ENCODE data around the gene SPRY1.

The SPRY1 gene, protein sequence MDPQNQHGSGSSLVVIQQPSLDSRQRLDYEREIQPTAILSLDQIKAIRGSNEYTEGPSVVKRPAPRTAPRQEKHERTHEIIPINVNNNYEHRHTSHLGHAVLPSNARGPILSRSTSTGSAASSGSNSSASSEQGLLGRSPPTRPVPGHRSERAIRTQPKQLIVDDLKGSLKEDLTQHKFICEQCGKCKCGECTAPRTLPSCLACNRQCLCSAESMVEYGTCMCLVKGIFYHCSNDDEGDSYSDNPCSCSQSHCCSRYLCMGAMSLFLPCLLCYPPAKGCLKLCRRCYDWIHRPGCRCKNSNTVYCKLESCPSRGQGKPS

DNA sequence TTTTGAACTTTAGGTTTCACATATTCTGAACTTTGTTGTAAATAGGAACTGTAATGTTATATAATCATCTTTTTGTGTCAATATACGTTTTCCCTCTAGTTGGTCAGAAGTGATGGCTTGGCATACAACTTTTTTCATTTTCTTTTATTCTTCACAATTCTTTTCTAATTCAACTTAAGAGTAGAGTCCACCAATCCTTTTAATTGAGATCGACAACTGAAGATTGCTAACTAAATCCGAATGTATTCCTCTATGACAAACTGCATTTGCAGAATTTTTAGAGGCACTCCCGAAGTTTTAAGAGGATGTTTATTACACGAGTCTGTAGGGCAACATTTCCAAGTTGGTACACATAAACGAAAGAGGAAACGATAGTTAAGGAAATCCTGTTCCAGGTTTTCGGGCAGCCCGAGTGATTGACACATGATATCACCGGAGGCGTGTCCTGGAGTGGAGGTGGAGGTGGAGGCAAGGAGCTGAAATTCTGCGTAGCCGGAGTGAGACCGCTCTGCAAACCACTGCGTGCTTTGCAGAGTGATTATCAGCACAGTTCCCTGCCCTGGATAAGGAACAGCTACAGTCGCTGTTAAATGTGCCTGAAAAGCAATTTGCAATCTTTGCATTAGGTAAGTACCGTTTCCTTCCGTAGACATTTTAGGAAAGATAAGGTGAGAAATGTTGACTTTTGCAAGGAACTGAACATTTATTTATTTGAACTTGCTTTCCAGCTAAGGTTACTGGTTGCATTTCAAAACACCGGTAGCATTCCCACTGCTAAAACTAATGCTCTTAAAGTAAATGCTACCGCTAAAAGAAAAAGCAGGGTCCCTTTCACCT, at the start of gene SPRY1:
TSS of gene SPRY1 (plus strand) at position 489 of the 837 bp plus-strand sequence. CDS start 4,797 bp downstream, outside the sequence.
- Mint-ChIP-seq H3K27me3 (peaks cover 38% of the 10 kb centered on the region), H3K4me1 (peaks cover 28% of the 10 kb centered on the region)

DNA sequence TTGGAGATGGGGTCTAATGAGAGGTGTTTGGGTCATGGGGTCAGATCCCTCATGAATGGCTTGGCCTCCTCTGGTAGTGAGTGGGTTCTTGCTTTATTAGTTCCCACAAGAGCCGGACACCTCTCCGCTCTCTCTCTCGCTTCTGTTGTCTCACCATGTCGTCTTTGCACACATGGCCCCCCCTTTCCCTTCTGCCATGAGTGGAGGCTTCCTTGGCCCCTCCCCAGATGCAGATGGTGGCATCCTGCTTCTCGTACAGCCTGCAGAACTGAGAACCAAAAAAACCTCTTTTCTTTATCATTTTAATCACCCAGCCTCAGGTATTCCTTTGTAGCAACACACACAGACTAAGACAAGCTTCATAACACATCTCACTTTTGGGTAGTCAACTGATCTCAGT, 49.6 kb upstream of the SPRY1 start:
- Mint-ChIP-seq H3K27me3 (peaks cover 18% of the 10 kb centered on the region), H3K9me3 (no peaks in the 10 kb centered on the region), H3K27ac (ENCODE audit: low read depth) (no peak overlapping the region), H3K36me3 (ENCODE audit: insufficient read depth) (no peaks in the 10 kb centered on the region), H3K4me3 (no peak overlapping the region), H3K4me1 (no peaks in the 10 kb centered on the region)
- no peak for DNase-seq (ENCODE audit: low spot score in 2 of 2)
- no peak for ATAC-seq (replicated peaks; ENCODE audit: extremely low read depth, poor library complexity, severe bottlenecking)

More for the DNA sequence above, at the start of gene SPRY1:
- H3K27ac Mint-ChIP-seq (ENCODE audit: low read depth) = peak within 1 kb of the TSS; percentile 25
- peak within 1 kb of the TSS; percentile 73 for H3K4me3 Mint-ChIP-seq
- H3K36me3 Mint-ChIP-seq (ENCODE audit: insufficient read depth) = peaks cover 5% of the 10 kb centered on the region
- no peaks in the 10 kb centered on the region for H3K9me3 Mint-ChIP-seq
- DNase-seq (ENCODE audit: low spot score in 2 of 2) = peak; percentile 32 to 36
- peak; percentile 41 for ATAC-seq (replicated peaks; ENCODE audit: extremely low read depth, poor library complexity, severe bottlenecking)

DNA sequence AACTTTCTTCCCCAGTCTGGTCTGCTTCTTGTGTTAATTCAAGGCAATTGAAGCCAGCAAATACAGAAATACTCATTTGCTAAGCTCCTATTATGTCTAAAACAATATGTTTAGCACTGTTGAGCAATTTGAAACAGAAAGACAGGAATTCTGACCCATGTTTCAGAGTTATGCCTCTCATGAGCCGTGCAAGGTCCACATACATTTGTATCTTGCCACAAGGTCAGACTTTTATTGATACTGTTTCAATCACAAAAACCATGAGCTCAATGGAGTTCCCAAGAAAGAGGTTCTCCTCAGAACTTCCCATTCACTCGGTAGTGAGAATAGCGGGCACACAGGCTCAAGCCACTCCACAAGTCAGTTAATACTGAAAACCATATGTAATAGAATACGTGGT, 47.6 kb upstream of the SPRY1 start:
- no peak for DNase-seq (ENCODE audit: low spot score in 2 of 2)
- Mint-ChIP-seq H3K36me3 (ENCODE audit: insufficient read depth) (no peaks in the 10 kb centered on the region), H3K4me3 (no peak overlapping the region), H3K9me3 (no peaks in the 10 kb centered on the region), H3K27ac (ENCODE audit: low read depth) (no peak overlapping the region), H3K27me3 (peaks cover 18% of the 10 kb centered on the region), H3K4me1 (no peaks in the 10 kb centered on the region)
- ATAC-seq (replicated peaks; ENCODE audit: extremely low read depth, poor library complexity, severe bottlenecking) = no peak

DNA sequence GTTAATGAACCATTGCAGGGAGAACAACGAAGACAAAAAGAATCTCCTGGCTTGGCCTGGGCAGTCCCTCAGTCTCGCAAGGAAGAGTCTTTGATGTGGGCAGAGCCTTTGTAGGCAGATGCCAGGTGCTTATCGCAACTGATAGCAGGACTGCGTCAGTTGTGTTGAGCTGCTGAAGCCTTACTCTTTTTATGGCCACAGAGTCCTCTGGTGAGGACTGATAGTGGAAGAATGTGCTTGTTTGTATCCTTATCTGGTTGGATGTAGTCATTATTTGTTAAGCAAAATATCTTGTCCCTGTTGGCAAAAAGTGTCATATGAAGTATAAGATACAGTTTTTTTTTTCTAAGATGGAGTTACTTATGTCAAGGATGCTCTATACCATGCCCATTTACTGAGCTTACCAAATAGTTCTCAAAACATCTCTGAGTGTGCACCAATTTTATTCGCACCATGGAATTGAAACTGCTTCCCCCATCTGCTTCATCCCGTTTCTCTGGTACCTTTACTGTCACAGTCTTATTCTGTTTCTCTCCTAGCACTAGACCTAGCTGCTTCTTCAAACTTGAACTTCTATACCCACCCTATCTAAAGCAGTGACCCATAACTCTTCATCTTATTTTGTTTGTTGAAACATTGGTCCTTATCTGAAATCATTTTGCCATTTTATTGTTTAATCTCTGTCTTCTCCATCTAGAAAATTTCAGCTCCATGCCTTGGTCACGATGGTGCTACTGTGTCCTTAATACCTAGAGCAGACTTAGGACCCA, 47.0 kb upstream of the SPRY1 start:
- no peaks in the 10 kb centered on the region for H3K4me1 Mint-ChIP-seq

DNA sequence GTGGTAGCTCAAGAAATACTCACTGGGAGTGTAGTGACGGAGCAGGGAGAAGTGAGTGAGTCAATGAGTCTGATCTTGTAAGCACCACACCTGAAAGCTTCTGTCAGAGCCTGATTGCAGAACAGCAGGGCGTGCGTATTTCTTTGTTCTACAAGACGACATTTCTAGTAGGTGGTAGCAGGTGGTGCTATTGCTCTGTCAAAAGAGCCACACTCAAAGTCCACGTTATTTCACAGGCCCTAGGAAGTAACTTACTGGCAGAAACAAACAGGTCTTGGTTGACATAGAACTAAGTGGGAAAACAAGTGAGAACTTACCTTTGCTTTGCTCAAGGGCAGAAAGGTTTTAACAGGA, 46.4 kb upstream of the SPRY1 start:
- H3K4me1 Mint-ChIP-seq = no peaks in the 10 kb centered on the region
- DNase-seq (ENCODE audit: low spot score in 2 of 2) = no peak
- H3K36me3 Mint-ChIP-seq (ENCODE audit: insufficient read depth) = no peaks in the 10 kb centered on the region
- peaks cover 18% of the 10 kb centered on the region for H3K27me3 Mint-ChIP-seq
- no peaks in the 10 kb centered on the region for H3K9me3 Mint-ChIP-seq
- no peak for ATAC-seq (replicated peaks; ENCODE audit: extremely low read depth, poor library complexity, severe bottlenecking)
- no peak overlapping the region for H3K4me3 Mint-ChIP-seq
- no peak overlapping the region for H3K27ac Mint-ChIP-seq (ENCODE audit: low read depth)

More for the DNA sequence above, 47.0 kb upstream of the SPRY1 start:
- no peak overlapping the region for H3K27ac Mint-ChIP-seq (ENCODE audit: low read depth)
- H3K27me3 Mint-ChIP-seq = peaks cover 18% of the 10 kb centered on the region
- no peak for DNase-seq (ENCODE audit: low spot score in 2 of 2)
- no peaks in the 10 kb centered on the region for H3K9me3 Mint-ChIP-seq
- no peaks in the 10 kb centered on the region for H3K36me3 Mint-ChIP-seq (ENCODE audit: insufficient read depth)
- ATAC-seq (replicated peaks; ENCODE audit: extremely low read depth, poor library complexity, severe bottlenecking) = no peak
- H3K4me3 Mint-ChIP-seq = no peak overlapping the region

DNA sequence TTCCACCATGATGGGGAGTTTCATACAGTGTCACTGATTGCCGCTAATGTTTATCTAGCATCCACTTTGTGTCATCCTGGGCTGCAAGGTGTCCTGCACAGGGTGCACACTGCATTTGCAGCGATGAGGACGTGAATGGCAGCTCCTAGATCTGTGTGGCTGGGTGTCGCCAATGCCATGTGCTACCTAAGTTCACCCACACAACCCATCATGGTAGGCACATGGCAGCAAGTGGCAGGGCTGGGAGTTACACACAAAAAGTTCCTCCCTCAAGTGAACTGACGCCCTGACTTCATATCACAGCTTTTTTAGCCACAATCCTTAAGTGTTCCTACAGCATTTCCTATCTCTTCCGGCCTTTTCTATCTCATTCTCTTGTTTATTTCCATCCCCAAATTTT, 45.9 kb upstream of the SPRY1 start:
- Mint-ChIP-seq H3K9me3 (no peaks in the 10 kb centered on the region), H3K4me3 (no peak overlapping the region), H3K27me3 (peaks cover 18% of the 10 kb centered on the region), H3K36me3 (ENCODE audit: insufficient read depth) (no peaks in the 10 kb centered on the region), H3K27ac (ENCODE audit: low read depth) (no peak overlapping the region), H3K4me1 (no peaks in the 10 kb centered on the region)
- no peak for ATAC-seq (replicated peaks; ENCODE audit: extremely low read depth, poor library complexity, severe bottlenecking)
- no peak for DNase-seq (ENCODE audit: low spot score in 2 of 2)

DNA sequence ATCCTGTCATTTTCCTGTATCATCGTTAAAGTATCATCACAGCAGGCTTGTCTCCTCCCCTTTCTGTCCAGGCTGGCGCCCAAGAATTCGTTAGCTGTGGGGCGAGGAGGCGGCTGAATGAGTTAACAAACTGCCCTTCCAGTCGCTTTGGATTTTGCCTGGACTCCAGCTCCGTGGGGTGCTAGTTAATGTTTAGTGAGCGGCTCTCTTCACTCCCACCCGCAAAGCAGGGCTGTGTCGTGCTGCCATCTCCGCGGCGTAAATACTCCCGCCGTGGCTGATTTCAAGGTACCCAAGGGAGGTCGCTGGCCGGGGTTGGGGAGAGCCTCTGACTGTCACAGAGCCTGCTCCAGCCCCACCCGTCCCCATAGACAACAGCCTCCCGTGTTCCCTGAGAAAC, 44.9 kb upstream of the SPRY1 start:
- H3K36me3 Mint-ChIP-seq (ENCODE audit: insufficient read depth) = no peaks in the 10 kb centered on the region
- no peak overlapping the region for H3K27ac Mint-ChIP-seq (ENCODE audit: low read depth)
- H3K4me3 Mint-ChIP-seq = no peak overlapping the region

DNA sequence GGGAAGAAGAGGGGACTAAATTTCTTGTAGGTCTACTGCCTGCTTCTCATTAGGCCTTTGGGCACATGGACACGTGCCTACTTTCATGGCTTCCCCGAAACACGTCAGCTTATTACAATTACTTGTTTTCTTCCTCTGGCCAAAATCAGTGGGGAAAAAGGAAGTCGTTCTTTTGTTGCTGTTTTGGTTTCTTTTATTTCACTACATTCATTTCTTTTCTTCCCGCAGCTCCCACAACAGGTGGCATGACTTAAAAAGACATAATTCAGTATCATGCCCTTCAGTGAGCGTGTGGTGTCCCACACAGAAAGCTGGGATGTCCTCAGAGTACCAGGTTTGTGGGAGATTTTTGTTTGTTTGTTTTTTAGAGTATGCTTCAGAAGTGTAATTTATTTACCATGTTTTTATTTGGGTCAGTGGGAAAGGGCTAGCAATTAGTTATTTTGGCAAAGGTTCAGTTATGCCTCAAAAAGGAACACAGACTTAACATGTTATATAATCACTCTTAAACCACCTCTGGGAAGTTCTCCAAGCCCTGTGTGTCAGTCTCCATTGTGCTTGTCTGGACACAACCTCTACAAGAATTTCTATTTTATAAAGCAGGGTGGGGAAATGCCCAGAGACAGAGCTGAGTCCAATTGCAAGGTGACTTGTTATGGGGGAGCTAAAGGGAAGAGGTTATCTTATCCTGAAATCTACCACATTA, 44.2 kb upstream of the SPRY1 start:
- DNase-seq (ENCODE audit: low spot score in 2 of 2) (no peak), ATAC-seq (replicated peaks; ENCODE audit: extremely low read depth, poor library complexity, severe bottlenecking) (no peak)
- no peaks in the 10 kb centered on the region for H3K9me3 Mint-ChIP-seq
- H3K27me3 Mint-ChIP-seq = peaks cover 25% of the 10 kb centered on the region
- no peaks in the 10 kb centered on the region for H3K4me1 Mint-ChIP-seq
- H3K4me3 Mint-ChIP-seq = no peak overlapping the region
- no peak overlapping the region for H3K27ac Mint-ChIP-seq (ENCODE audit: low read depth)
- no peaks in the 10 kb centered on the region for H3K36me3 Mint-ChIP-seq (ENCODE audit: insufficient read depth)

More for the DNA sequence above, 44.9 kb upstream of the SPRY1 start:
- Mint-ChIP-seq H3K4me1 (no peaks in the 10 kb centered on the region), H3K9me3 (no peaks in the 10 kb centered on the region), H3K27me3 (peaks cover 18% of the 10 kb centered on the region)
- DNase-seq (ENCODE audit: low spot score in 2 of 2) (no peak), ATAC-seq (replicated peaks; ENCODE audit: extremely low read depth, poor library complexity, severe bottlenecking) (no peak)

DNA sequence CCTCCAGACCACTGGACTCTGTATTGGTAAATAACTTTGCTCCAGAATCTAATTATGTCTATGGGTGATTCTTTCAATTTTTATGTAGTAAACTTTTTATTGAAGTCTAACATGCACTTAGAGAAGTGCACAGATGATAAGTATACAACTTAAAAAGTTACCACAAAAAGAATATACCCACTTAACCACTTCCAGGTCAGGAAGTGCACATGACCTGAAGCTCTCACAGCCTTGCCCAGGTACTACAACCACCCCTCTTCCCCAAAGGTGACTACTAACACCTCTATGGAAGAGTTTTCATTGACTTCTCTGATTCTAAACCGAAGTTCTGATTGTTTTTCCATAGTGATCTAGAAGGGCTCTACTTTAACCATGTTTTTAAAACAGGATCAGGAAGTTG, 43.6 kb upstream of the SPRY1 start:
- H3K27me3 Mint-ChIP-seq = peaks cover 29% of the 10 kb centered on the region
- H3K9me3 Mint-ChIP-seq = no peaks in the 10 kb centered on the region
- no peak for ATAC-seq (replicated peaks; ENCODE audit: extremely low read depth, poor library complexity, severe bottlenecking)
- H3K36me3 Mint-ChIP-seq (ENCODE audit: insufficient read depth) = no peaks in the 10 kb centered on the region
- H3K27ac Mint-ChIP-seq (ENCODE audit: low read depth) = no peak overlapping the region
- no peak for DNase-seq (ENCODE audit: low spot score in 2 of 2)
- H3K4me3 Mint-ChIP-seq = no peak overlapping the region
- no peaks in the 10 kb centered on the region for H3K4me1 Mint-ChIP-seq

DNA sequence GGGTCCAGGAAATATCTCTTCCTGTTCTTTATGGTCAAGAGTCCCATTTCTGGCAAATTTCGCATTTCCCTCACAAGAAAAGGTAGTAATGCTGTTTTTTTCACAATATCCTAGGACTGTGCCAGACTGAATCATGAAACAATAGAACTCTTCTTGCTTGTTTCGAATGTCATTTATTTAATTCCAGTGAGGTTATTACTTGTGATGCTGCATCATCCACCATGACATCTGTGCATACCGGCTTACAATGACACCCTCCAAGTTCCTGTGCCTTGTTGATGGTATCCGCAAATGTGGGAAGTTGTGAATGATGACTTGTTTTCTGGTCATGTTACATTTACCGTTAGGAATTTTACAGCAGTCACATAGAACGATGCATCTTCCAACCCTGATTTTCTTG, 42.9 kb upstream of the SPRY1 start:
- no peak overlapping the region for H3K27ac Mint-ChIP-seq (ENCODE audit: low read depth)
- no peaks in the 10 kb centered on the region for H3K9me3 Mint-ChIP-seq

DNA sequence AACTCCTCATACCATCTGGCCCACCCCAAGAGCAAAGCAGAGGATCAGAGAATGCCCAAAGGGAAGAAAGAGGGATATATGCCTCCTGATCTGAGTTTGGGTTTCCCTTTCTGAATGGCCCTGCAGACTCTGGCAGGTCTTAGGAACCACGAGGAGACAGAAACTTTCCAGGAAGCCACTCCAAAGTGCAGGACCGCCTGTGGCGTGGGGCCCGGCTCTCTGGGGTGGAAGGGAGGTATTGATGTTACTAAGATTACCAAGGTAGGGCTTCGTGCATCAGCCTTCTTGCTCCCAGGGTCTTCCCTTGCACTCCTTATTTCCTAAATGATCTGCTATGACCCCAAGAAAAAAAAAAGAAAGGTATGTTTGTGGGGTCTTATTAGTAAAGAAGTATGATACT, 41.9 kb upstream of the SPRY1 start:
- no peaks in the 10 kb centered on the region for H3K9me3 Mint-ChIP-seq
- H3K36me3 Mint-ChIP-seq (ENCODE audit: insufficient read depth) = no peaks in the 10 kb centered on the region
- ATAC-seq (replicated peaks; ENCODE audit: extremely low read depth, poor library complexity, severe bottlenecking) (no peak), DNase-seq (ENCODE audit: low spot score in 2 of 2) (no peak)
- H3K27me3 Mint-ChIP-seq = peaks cover 22% of the 10 kb centered on the region
- no peak overlapping the region for H3K4me3 Mint-ChIP-seq
- H3K4me1 Mint-ChIP-seq = no peaks in the 10 kb centered on the region
- H3K27ac Mint-ChIP-seq (ENCODE audit: low read depth) = no peak overlapping the region

More for the DNA sequence above, 42.9 kb upstream of the SPRY1 start:
- no peaks in the 10 kb centered on the region for H3K4me1 Mint-ChIP-seq
- ATAC-seq (replicated peaks; ENCODE audit: extremely low read depth, poor library complexity, severe bottlenecking) (no peak), DNase-seq (ENCODE audit: low spot score in 2 of 2) (no peak)
- H3K27me3 Mint-ChIP-seq = peaks cover 28% of the 10 kb centered on the region
- H3K4me3 Mint-ChIP-seq = no peak overlapping the region
- no peaks in the 10 kb centered on the region for H3K36me3 Mint-ChIP-seq (ENCODE audit: insufficient read depth)

DNA sequence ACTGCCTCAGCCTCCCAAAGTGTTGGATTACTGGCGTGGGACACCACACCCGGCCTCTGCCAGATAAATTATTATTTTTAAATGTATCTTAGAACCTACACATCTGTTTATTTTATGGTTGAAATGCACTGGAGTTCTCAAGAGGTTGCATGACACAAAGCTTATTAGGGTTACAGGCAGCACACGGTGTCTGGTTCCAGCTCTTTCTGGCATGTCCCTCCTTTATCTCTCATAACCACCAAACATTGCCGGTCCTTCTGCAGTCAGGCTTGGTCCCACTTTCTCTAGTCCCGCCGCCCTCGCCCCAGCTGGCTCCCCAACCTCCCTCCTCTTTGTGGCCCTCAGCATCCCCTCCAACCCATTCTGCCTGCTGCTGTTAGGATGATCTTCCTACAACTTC, 39.7 kb upstream of the SPRY1 start:
- no peak for ATAC-seq (replicated peaks; ENCODE audit: extremely low read depth, poor library complexity, severe bottlenecking)
- H3K4me3 Mint-ChIP-seq = no peak overlapping the region

More for the DNA sequence above, 39.7 kb upstream of the SPRY1 start:
- H3K9me3 Mint-ChIP-seq = no peaks in the 10 kb centered on the region
- no peaks in the 10 kb centered on the region for H3K4me1 Mint-ChIP-seq
- no peak for DNase-seq (ENCODE audit: low spot score in 2 of 2)
- H3K36me3 Mint-ChIP-seq (ENCODE audit: insufficient read depth) = no peaks in the 10 kb centered on the region
- peaks cover 11% of the 10 kb centered on the region for H3K27me3 Mint-ChIP-seq
- H3K27ac Mint-ChIP-seq (ENCODE audit: low read depth) = no peak overlapping the region
